ENCODE measurements around the gene PDZD8. TPM values are rescaled to one million over a fixed set of nuclear protein-coding genes. Genes with fewer than 3 reads are reported as not detected.

The PDZD8 gene
- total RNA-seq, 1 donor from 2014 or later, result 13.2 TPM

DNA sequence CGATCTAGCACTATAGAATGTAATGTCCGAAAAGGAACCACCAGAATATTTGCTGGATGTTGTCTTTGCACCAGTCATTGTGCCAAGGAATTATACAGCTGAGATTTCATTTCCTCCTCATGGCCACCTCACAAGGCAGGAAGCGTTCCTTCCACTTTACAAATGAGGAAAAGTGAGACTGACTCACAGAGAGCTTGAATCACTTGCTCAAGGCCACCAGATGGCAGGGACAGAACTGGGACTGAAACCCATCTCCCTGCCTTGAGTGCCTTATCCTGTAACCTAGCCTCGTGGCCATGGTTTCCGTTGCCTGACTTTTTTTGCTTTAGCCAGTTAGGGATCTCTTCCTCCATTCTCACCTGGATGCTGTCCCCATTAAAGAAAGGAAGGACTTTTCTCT lies 44.7 kb upstream of the PDZD8 start:
- no peak overlapping the region for H3K27ac Mint-ChIP-seq

DNA sequence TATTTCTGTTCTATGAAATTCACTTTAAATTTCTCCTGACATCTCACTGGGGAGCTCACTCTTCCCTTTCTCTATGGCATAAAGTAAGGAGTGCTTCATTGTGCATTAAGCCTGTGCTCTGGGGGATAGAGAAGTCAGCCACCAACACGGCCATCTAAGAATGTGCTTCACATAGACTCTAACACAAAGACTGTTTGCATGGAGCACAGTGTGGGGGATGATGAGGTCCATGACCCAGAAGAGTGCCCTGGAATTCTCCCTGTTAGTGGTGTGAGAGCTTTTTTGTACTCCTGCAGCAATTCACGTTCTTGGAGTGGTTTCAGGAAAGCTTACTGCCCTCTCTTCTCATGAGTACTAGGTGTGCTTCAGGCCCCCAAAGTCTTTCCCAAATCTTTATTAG lies 43.9 kb upstream of the PDZD8 start:
- intact Hi-C loops (cut with micrococcal nuclease), result no loop called here
- TF ChIP-seq, protein P1, sequence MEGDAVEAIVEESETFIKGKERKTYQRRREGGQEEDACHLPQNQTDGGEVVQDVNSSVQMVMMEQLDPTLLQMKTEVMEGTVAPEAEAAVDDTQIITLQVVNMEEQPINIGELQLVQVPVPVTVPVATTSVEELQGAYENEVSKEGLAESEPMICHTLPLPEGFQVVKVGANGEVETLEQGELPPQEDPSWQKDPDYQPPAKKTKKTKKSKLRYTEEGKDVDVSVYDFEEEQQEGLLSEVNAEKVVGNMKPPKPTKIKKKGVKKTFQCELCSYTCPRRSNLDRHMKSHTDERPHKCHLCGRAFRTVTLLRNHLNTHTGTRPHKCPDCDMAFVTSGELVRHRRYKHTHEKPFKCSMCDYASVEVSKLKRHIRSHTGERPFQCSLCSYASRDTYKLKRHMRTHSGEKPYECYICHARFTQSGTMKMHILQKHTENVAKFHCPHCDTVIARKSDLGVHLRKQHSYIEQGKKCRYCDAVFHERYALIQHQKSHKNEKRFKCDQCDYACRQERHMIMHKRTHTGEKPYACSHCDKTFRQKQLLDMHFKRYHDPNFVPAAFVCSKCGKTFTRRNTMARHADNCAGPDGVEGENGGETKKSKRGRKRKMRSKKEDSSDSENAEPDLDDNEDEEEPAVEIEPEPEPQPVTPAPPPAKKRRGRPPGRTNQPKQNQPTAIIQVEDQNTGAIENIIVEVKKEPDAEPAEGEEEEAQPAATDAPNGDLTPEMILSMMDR (IDR thresholded peaks at IDR 0.05), result no peak
- ATAC-seq (ENCODE audit: low read depth) (no peak), DNase-seq (no peak)
- Mint-ChIP-seq H3K4me1 (no peaks in the 10 kb centered on the region), H3K9me3 (no peaks in the 10 kb centered on the region), H3K27me3 (peaks cover 10% of the 10 kb centered on the region), H3K27ac (no peak overlapping the region), H3K36me3 (ENCODE audit: low read depth) (no peaks in the 10 kb centered on the region), H3K4me3 (no peak overlapping the region)
- ChIA-PET POLR2A (no interaction called here), CTCF (no interaction called here)

More for the DNA sequence above, 44.7 kb upstream of the PDZD8 start:
- Mint-ChIP-seq H3K36me3 (ENCODE audit: low read depth) (no peaks in the 10 kb centered on the region), H3K4me3 (no peak overlapping the region), H3K4me1 (no peaks in the 10 kb centered on the region), H3K9me3 (no peaks in the 10 kb centered on the region), H3K27me3 (peaks cover 10% of the 10 kb centered on the region)
- TF ChIP-seq, protein P1 (IDR thresholded peaks at IDR 0.05), result no peak
- intact Hi-C loops (cut with micrococcal nuclease), result no loop called here
- ChIA-PET POLR2A (no interaction called here), CTCF (no interaction called here)
- DNase-seq (no peak), ATAC-seq (ENCODE audit: low read depth) (no peak)

DNA sequence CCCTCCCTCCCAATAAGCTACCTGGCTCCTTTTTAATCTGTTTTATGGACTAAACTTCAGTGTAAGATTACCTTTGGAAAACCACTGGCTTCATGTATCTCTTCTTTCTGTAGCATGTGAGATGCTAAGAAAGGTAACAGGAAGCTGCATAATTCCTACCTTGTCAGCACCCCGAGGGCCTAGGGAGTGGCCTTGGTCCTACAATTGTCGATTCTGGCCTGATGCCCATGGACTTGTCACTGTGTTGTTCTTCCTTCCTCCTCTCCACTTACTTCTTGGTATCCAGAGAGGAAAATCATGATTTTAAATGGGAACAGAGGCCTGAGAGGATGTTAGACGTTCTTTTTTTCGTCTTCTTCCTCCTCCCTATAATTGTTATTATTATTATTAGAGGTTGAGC lies 42.9 kb upstream of the PDZD8 start:
- ChIA-PET POLR2A (no interaction called here), CTCF (no interaction called here)
- no peaks in the 10 kb centered on the region for H3K9me3 Mint-ChIP-seq

DNA sequence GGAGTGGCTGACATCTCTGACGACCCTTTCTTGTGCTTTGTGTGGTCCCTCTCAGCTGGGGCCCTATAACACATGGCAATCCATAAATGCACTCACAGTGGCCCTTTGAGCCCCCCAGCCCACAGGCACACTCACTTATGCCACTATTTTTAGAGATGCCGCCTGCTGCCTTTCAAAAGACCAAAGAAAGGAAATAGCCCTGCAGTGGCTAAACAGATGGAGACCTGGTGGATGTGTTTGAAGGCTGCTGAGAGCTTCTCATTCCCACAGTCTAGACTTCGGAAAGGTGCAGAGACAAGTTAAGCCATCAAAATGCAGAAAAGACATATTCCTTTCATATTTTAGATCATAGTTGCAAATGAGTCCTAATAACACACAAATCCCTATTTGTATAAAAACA lies 42.0 kb upstream of the PDZD8 start:
- no peak for ATAC-seq (ENCODE audit: low read depth)
- intact Hi-C loops (cut with micrococcal nuclease), result no loop called here
- Mint-ChIP-seq H3K9me3 (no peaks in the 10 kb centered on the region), H3K4me3 (no peak overlapping the region), H3K27ac (no peak overlapping the region), H3K27me3 (peaks cover 16% of the 10 kb centered on the region), H3K36me3 (ENCODE audit: low read depth) (no peaks in the 10 kb centered on the region), H3K4me1 (no peaks in the 10 kb centered on the region)
- CTCF ChIA-PET, result no interaction called here
- TF ChIP-seq, protein P1 (IDR thresholded peaks at IDR 0.05), result no peak
- POLR2A ChIA-PET, result no interaction called here
- DNase-seq, result no peak

More for the DNA sequence above, 42.9 kb upstream of the PDZD8 start:
- Mint-ChIP-seq H3K27me3 (peaks cover 9% of the 10 kb centered on the region), H3K27ac (no peak overlapping the region), H3K4me3 (no peak overlapping the region), H3K36me3 (ENCODE audit: low read depth) (no peaks in the 10 kb centered on the region), H3K4me1 (no peaks in the 10 kb centered on the region)
- TF ChIP-seq, protein P1 (IDR thresholded peaks at IDR 0.05), result no peak
- DNase-seq (no peak), ATAC-seq (ENCODE audit: low read depth) (no peak)
- intact Hi-C loops (cut with micrococcal nuclease), result no loop called here

DNA sequence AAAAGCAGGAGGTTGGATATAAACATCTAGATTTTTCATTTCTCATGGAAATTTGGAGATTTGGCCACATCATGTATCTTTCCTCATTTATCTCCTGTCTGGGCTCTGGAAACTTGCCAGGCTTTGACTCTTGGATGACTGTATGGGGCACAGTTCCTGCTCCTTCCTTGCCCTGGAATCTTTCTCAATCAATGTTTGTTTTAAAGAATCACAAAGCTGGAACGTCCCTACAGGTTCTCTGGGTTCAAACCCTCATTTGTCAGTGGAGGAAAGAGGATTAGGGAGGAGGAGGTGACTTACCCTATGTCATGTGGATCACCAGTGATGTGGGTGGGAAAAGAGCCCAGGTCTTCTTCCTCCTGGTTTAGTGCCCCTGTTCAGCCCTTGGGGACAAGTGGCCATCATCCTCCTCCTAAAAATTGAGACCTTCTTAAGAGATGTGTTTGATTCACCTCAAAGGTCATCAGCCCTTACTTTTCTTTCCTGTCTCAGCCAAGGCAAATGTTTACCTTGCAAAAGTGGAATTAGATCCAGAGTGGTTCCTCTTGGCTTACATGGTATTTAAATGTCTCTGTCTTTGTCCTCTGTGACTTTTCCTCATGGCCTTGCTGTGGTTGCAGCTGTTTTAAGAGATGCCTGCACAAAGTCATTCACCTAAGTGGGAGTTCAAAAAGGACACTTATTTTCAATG lies 38.8 kb upstream of the PDZD8 start:
- peaks cover 17% of the 10 kb centered on the region for H3K27me3 Mint-ChIP-seq
- intact Hi-C loops (cut with micrococcal nuclease), result no loop called here
- TF ChIP-seq, protein P1 (IDR thresholded peaks at IDR 0.05), result no peak
- no peak overlapping the region for H3K27ac Mint-ChIP-seq
- no peak overlapping the region for H3K4me3 Mint-ChIP-seq
- H3K9me3 Mint-ChIP-seq, result no peaks in the 10 kb centered on the region
- DNase-seq (no peak), ATAC-seq (ENCODE audit: low read depth) (no peak)
- no peaks in the 10 kb centered on the region for H3K4me1 Mint-ChIP-seq
- H3K36me3 Mint-ChIP-seq (ENCODE audit: low read depth), result no peaks in the 10 kb centered on the region
- ChIA-PET POLR2A (no interaction called here), CTCF (no interaction called here)
